GM18870 (cell line): ENCODE measurements around the gene F10.
"Not testable (repeated sequence)": the region's sequence is repeated elsewhere in the genome, so short reads cannot be mapped to it uniquely, and the experiment has no call there.

ENCODE experiments used
- ATAC-seq: cut with Tn5 transposase; IDR thresholded peaks from one replicate; pipeline ENCODE4 v1.9.1; 2021; ENCODE audit warnings: moderate library complexity; ENCODE audit not compliant: unreplicated experiment

Gene F10

GRCh38 chr13:113098162-113098732, 24.4 kb upstream of the F10 start:
- ATAC-seq = no peak

GRCh38 chr13:113099142-113099541, 23.5 kb upstream of the F10 start:
- no peak for ATAC-seq

- not testable (repeated sequence) for ATAC-seq
Observed at GRCh38 chr13:113102302-113102701, 20.3 kb upstream of the F10 start.

GRCh38 chr13:113102727-113103126, 19.9 kb upstream of the F10 start:
- no peak for ATAC-seq

- no peak for ATAC-seq
Observed at GRCh38 chr13:113103646-113104045, 19.0 kb upstream of the F10 start.

DNA sequence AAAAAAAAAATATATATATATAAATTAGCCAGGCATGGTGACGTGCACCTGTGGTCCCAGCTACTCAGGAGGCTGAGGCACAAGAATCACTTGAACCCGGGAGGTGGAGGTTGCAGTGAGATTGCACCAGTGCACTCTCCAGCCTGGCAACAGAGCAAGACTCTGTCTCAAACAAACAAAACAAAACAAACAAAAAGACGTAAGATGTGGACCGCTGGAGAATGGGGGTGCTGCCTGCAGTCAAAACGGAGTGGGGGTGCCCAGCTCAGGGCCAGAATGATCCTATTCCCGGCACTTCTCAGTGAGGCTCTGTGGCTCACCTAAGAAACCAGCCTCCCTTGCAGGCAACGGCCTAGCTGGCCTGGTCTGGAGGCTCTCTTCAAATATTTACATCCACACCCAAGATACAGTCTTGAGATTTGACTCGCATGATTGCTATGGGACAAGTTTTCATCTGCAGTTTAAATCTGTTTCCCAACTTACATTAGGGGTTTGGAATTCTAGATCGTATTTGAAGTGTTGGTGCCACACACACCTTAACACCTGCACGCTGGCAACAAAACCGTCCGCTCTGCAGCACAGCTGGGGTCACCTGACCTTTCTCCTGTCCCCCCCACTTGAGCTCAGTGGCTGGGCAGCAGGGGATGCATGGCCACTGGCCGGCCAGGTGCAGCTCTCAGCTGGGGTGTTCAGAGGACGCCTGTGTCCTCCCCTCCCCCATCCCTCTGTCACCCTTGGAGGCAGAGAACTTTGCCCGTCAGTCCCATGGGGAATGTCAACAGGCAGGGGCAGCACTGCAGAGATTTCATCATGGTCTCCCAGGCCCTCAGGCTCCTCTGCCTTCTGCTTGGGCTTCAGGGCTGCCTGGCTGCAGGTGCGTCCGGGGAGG, 17.3 kb upstream of the F10 start, which contains the start of gene F7:
Gene F7, plus strand, starts transcription at position 760 of the 889 bp plus-strand sequence. Its CDS starts 51 bp downstream, at position 811.
- no peak for ATAC-seq

DNA sequence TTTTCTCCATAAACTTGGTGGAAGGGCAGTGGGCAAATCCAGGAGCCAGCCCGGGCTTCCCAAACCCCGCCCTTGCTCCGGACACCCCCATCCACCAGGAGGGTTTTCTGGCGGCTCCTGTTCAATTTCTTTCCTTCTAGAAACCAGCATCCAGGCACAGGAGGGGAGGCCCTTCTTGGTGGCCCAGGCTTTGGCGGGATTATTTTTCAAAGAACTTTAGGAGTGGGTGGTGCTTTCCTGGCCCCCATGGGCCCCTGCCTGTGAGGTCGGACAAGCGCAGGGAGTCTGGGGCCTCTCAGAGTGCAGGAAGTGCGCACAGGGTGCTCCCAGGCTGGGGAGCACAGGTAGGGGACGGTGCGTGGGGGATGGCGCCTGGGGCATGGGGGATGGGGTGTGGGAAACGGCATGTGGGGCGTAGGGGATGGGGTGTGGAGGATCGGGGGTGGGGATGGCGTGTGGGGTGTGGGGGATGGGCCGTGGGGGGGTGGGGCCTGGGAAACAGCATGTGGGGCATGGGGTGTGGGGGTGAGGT, 16.6 kb upstream of the F10 start:
- no peak for ATAC-seq

GRCh38 chr13:113106711-113107351, 15.8 kb upstream of the F10 start:
- ATAC-seq = no peak

- not testable (repeated sequence) for ATAC-seq
Observed at GRCh38 chr13:113108521-113108920, 14.1 kb upstream of the F10 start.

DNA sequence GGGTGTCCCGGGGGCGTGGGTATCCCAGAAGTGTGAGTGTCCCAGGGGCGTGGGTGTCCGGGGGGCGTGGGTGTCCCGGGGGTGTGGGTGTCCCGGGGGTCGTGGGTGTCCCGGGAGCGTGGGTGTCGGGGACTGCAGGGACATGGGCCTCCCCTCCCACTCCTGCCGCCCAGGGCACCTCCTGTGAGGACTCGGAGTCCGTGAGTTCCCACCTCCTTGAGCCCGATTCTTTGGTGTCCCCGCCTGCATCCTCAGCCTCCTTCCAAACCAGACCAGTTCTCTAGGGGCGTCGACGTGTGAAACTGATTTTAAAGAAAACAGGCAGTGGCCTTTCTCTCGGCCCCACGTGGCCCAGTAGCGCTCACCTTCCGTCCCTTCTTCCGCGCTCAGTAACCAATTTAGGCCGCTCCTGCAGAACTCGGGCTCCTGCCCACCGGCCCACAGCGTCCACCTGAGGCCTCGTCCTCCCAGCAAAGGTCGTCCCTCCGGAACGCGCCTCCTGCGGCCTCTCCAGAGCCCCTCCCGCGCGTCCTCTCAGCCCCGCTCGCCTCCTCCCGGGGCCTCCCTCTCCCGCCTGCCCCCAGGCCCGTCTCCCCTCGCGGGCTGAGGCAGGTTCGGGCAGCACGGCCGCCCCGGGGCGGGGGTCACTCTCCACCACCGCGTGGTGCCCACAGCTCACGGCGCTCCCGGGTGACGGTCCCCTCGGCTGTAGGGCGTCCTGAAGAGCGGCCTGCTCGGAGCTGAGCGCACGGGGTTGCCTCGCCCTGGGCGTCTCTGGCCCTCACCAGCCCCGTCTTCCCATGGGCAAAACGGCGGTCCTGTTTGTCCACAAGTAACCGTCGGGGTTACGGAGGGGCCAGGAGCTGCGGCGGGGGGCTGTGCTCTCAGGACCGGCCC, 13.2 kb upstream of the F10 start:
- ATAC-seq = no peak

GRCh38 chr13:113110048-113110851, 12.3 kb upstream of the F10 start:
- ATAC-seq = no peak

DNA sequence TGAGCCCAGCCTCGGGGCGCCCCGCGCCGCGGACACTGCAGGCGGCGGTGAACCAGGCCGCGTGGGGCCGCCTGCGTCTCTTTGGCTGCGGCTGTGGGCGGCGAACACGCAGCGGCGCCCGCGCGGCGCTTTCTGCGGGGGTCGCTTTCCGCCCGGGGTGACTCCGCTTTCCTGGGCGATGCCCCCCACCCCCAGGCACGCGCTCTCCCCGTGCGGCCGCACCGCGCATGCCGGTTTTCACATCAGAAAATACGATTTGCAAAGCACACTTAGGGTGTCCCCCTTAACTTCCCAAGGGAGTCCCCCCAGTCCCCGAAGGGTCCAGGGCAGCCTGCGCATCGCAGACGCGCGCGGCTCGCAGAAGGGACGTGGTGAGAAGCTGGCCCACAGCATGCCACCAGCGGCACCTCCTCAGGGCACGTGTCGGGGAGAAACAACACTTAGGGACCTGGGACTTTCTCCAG, 11.7 kb upstream of the F10 start:
- no peak for ATAC-seq

DNA sequence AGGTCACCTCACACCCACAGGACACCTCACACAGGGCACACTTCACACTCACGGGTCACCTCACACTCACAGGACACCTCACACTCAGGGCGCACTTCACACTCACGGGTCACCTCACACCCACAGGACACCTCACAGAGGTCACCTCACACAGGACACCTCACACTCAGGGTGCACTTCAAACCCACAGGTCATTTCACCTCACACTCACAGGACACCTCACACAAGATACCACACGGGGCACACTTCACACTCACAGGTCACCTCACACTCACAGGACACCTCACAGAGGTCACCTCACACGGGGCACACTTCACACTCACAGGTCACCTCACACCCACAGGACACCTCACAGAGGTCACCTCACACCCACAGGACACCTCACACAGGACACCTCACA, 10.8 kb upstream of the F10 start:
- not testable (repeated sequence) for ATAC-seq

GRCh38 chr13:113112475-113112874, 10.1 kb upstream of the F10 start:
- ATAC-seq = not testable (repeated sequence)

- no peak for ATAC-seq
Observed at GRCh38 chr13:113112893-113113845, 9.4 kb upstream of the F10 start.

- ATAC-seq = no peak
Observed at GRCh38 chr13:113113846-113114271, 8.7 kb upstream of the F10 start.

DNA sequence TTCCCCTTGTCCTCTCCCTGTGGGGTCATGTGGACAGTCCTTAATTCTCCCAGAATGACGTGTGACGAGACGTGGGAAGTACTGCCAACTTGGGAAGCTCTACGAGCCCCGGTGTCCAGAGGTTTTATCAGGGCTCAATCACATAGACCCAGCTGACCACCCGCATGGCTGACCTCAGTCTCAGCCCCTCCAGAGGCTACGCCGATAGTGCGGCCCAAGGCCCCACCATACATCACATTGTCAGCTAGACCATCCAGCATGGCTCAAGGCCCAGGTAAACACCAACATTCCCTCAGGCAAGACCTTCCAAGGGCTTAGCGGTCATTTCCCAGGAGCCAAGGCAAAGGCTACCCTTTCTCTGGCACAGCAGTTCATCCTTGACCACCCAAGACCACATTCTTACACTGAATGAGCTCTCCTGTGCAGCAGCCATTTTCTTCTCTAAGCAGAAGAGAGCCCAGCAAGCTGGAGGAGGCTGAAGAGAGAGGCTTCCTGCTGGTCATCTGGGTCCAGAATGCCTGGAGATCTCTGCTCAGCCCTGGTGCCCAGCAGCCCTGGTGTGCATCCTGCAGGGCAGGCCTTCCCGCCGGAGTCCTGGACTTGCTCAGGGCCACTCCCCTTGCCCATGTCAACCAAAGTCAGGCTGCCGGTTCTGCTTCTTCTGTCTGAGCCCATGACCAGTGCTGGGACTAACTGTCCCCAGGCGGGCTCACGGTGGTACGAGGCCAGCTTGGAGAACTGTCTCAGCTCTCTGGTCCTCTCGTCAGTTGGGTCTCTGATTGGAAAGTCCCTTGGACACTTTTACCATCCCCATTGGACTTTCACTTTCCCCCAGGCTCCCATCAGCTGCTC, 7.9 kb upstream of the F10 start:
- no peak for ATAC-seq
